ENCODE measurements around the gene ZC2HC1B. TPM values are rescaled to one million over a fixed set of nuclear protein-coding genes. Genes with fewer than 3 reads are reported as not detected.

Gene ZC2HC1B
- total RNA-seq: not detected

- no peak for DNase-seq (ENCODE audit: low spot score in 2 of 2)
- intact Hi-C loops (cut with DNase I; ENCODE audit: low total_unique reads): no loop called here
- H3K4me3 ChIP-seq (ENCODE audit: low read depth, poor library complexity, severe bottlenecking): no peak within 1 kb of the TSS
- 74 to 80% methylated on average over 1 of the region's 1 CpG for WGBS, 2 donors
- no peak for TF ChIP-seq CTCF (IDR thresholded peaks at IDR 0.05)
- TF ChIP-seq POLR2A (IDR thresholded peaks at IDR 0.05): no peak
Observed at GRCh38 chr6:143864234-143864633, at the start of gene ZC2HC1B. Gene ZC2HC1B (plus strand): TSS chr6:143864474. CDS start chr6:143864540, 66 bp downstream.

- no peak overlapping the region for H3K4me3 ChIP-seq (ENCODE audit: low read depth, poor library complexity, severe bottlenecking)
- no peak for DNase-seq (ENCODE audit: low spot score in 2 of 2)
- no peak for TF ChIP-seq POLR2A (IDR thresholded peaks at IDR 0.05)
- no peak for TF ChIP-seq CTCF (IDR thresholded peaks at IDR 0.05)
- intact Hi-C loops (cut with DNase I; ENCODE audit: low total_unique reads): no loop called here
Observed at GRCh38 chr6:143817621-143818020, 46.7 kb upstream of the ZC2HC1B start.

- DNase-seq (ENCODE audit: low spot score in 2 of 2): no peak
- intact Hi-C loops (cut with DNase I; ENCODE audit: low total_unique reads): no loop called here
- WGBS, 2 donors: 87 to 92% methylated on average over 6 of the region's 6 CpGs
- no peak overlapping the region for H3K4me3 ChIP-seq (ENCODE audit: low read depth, poor library complexity, severe bottlenecking)
- TF ChIP-seq POLR2A (IDR thresholded peaks at IDR 0.05) (no peak), CTCF (IDR thresholded peaks at IDR 0.05) (no peak)
Observed at GRCh38 chr6:143821359-143821758, 42.9 kb upstream of the ZC2HC1B start.

GRCh38 chr6:143822584-143823024 is 41.7 kb upstream of the ZC2HC1B start:
- no peak overlapping the region for H3K4me3 ChIP-seq (ENCODE audit: low read depth, poor library complexity, severe bottlenecking)
- DNase-seq (ENCODE audit: low spot score in 2 of 2): no peak
- intact Hi-C loops (cut with DNase I; ENCODE audit: low total_unique reads): no loop called here
- WGBS, 2 donors: 40 to 50% methylated on average over 3 of the region's 3 CpGs
- TF ChIP-seq CTCF (IDR thresholded peaks at IDR 0.05) (no peak), POLR2A (IDR thresholded peaks at IDR 0.05) (no peak)

GRCh38 chr6:143823548-143823947 is 40.7 kb upstream of the ZC2HC1B start:
- DNase-seq (ENCODE audit: low spot score in 2 of 2): no peak
- TF ChIP-seq CTCF (IDR thresholded peaks at IDR 0.05): no peak
- TF ChIP-seq POLR2A (IDR thresholded peaks at IDR 0.05): no peak
- 85 to 90% methylated on average over 6 of the region's 6 CpGs for WGBS, 2 donors
- no peak overlapping the region for H3K4me3 ChIP-seq (ENCODE audit: low read depth, poor library complexity, severe bottlenecking)
- intact Hi-C loops (cut with DNase I; ENCODE audit: low total_unique reads): no loop called here

GRCh38 chr6:143828572-143828971 is 35.7 kb upstream of the ZC2HC1B start:
- TF ChIP-seq POLR2A (IDR thresholded peaks at IDR 0.05) (no peak), CTCF (IDR thresholded peaks at IDR 0.05) (no peak)
- intact Hi-C loops (cut with DNase I; ENCODE audit: low total_unique reads): no loop called here
- DNase-seq (ENCODE audit: low spot score in 2 of 2): no peak
- no peak overlapping the region for H3K4me3 ChIP-seq (ENCODE audit: low read depth, poor library complexity, severe bottlenecking)
